A549 (cell line): ENCODE data around the gene GID4.

ENCODE experiments used
- CEBPB ChIP-seq, 2 experiments: fragments of >200 bp in 1 of 2; sonication (Bioruptor Twin) in 1 of 2; formaldehyde crosslinking in 1 of 2; IDR thresholded peaks; 2 replicates each; pipeline ENCODE4 v1.6.1; 2012 to 2016
- POLR2AphosphoS2 ChIP-seq: conservative IDR thresholded peaks from 2 replicates; pipeline ENCODE4 v1.6.1; 2012; ENCODE audit warnings: low read length, improper control_type of control experiment, inconsistent platforms

DNA sequence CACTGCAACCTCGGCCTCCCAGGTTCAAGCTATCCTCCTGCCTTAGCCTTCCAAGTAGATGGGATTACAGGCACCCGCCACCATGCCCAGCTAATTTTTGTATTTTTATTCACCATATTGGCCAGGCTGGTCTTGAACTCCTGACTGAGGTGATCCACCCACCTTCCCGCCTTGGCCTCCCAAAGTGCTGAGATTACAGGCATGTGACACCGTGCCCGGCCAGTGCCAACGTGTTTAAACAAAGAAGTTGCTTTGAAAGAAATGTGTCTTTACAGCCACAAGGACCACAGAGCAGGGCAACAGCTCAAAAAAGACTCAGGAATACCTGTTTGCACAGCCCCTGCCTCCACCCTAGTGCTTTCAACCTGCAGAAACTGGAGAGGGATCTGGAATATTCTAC, 25.2 kb upstream of the GID4 start:
- TF ChIP-seq CEBPB (IDR thresholded peaks at IDR 0.05) (no peak), POLR2AphosphoS2 (no peak)
